Endothelial cell of umbilical vein (primary cell): ENCODE data around the gene PGLYRP1.

ENCODE experiments used
- FOS ChIP-seq: IDR thresholded peaks from 2 replicates; pipeline ENCODE4 v1.6.1; 2011; ENCODE audit warnings: mild to moderate bottlenecking, low read length, moderate library complexity, borderline replicate concordance; ENCODE audit not compliant: insufficient read depth
- GATA2 ChIP-seq: IDR thresholded peaks from 2 replicates; pipeline ENCODE4 v1.7.0; 2011; ENCODE audit warnings: low read depth, mild to moderate bottlenecking, moderate library complexity, mixed read lengths, low read length; ENCODE audit not compliant: insufficient read length, insufficient read depth
- TF ChIP-seq, protein P1 (sequence below), 2 donors: IDR thresholded peaks; 1 replicate in 1 of 2; 2 replicates in 1 of 2; pipeline ENCODE4 v1.5.1; 2011; ENCODE audit warnings: low read length in 2 of 2, mild to moderate bottlenecking in 2 of 2, moderate library complexity in 2 of 2, control low read depth in 1 of 2, inconsistent platforms in 1 of 2, low read depth in 1 of 2; ENCODE audit not compliant: insufficient read depth in 1 of 2; ENCODE audit errors: extremely low read depth in 1 of 2

DNA sequence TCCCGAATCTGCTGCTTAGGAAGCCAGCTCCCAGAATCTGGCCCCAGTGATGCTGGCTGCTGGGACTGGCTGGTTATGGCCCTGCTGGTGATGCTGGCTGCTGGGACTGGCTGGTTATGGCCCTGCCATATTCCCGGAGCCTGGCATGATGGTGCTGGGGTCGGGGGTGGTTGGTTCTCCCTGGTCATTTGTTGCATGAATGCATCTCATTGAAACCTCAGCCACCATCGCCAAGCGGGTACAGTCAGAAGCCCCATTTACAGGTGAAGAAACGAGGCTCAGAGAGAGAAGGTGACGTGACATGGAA is 2.1 kb downstream of the PGLYRP1 start:
- TF ChIP-seq, protein P1, sequence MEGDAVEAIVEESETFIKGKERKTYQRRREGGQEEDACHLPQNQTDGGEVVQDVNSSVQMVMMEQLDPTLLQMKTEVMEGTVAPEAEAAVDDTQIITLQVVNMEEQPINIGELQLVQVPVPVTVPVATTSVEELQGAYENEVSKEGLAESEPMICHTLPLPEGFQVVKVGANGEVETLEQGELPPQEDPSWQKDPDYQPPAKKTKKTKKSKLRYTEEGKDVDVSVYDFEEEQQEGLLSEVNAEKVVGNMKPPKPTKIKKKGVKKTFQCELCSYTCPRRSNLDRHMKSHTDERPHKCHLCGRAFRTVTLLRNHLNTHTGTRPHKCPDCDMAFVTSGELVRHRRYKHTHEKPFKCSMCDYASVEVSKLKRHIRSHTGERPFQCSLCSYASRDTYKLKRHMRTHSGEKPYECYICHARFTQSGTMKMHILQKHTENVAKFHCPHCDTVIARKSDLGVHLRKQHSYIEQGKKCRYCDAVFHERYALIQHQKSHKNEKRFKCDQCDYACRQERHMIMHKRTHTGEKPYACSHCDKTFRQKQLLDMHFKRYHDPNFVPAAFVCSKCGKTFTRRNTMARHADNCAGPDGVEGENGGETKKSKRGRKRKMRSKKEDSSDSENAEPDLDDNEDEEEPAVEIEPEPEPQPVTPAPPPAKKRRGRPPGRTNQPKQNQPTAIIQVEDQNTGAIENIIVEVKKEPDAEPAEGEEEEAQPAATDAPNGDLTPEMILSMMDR (IDR thresholded peaks at IDR 0.05; ENCODE audit: extremely low read depth in 1 of 2, insufficient read depth in 1 of 2, low read depth in 1 of 2, low read length in 2 of 2): no peak
- no peak for TF ChIP-seq GATA2
- no peak for TF ChIP-seq FOS
